H7 (cell line): Measurements from ENCODE around the gene FMNL2. TPM values are rescaled to one million over a fixed set of nuclear protein-coding genes. Genes with fewer than 3 reads are reported as not detected.

ENCODE experiments used
- DNase-seq: peaks from one replicate; pipeline ENCODE4 v3.0.0; 2012
- H3K27me3 ChIP-seq: 2 replicates; pipeline ENCODE4 v1.6.0; 2011; ENCODE audit warnings: mild to moderate bottlenecking, low read length; ENCODE audit not compliant: control insufficient read depth, insufficient read depth
- H3K36me3 ChIP-seq: replicated peaks from 2 replicates; pipeline ENCODE4 v1.5.1; 2011; ENCODE audit warnings: low read length; ENCODE audit not compliant: control insufficient read depth, insufficient read depth
- H3K4me3 ChIP-seq: 2 replicates; pipeline ENCODE4 v1.5.1; 2011; ENCODE audit warnings: low read depth, mild to moderate bottlenecking, control low read depth, low read length, moderate library complexity; ENCODE audit not compliant: insufficient read depth
- total RNA-seq: library from RNA; depleted of rRNA; stranded (reverse); fragments of >200 nt; shearing (Covaris generic); gene quantifications from 2 replicates; pipeline ENCODE4 v1.2.3, GENCODE V29; 2014

The FMNL2 gene
- total RNA-seq, 1 experiment from 2014 or later = 20.0 TPM

GRCh38 chr2:152410165-152410597, 75.2 kb downstream of the FMNL2 start:
- Histone ChIP-seq H3K36me3 (no peaks in the 10 kb centered on the region), H3K27me3 (no peaks in the 10 kb centered on the region), H3K4me3 (no peak overlapping the region)
- no peak for DNase-seq

GRCh38 chr2:152411154-152411553, 76.2 kb downstream of the FMNL2 start:
- DNase-seq = no peak
- Histone ChIP-seq H3K4me3 (no peak overlapping the region), H3K36me3 (no peaks in the 10 kb centered on the region), H3K27me3 (no peaks in the 10 kb centered on the region)

GRCh38 chr2:152413228-152414030, 78.5 kb downstream of the FMNL2 start:
- Histone ChIP-seq H3K27me3 (no peaks in the 10 kb centered on the region), H3K4me3 (no peak overlapping the region), H3K36me3 (no peaks in the 10 kb centered on the region)
- DNase-seq = no peak

- no peak overlapping the region for H3K4me3 ChIP-seq
- no peak for DNase-seq
- no peaks in the 10 kb centered on the region for H3K27me3 ChIP-seq
- H3K36me3 ChIP-seq = no peaks in the 10 kb centered on the region
Observed at GRCh38 chr2:152415231-152415642, 80.3 kb downstream of the FMNL2 start.

GRCh38 chr2:152415796-152416195, 80.8 kb downstream of the FMNL2 start:
- Histone ChIP-seq H3K4me3 (no peak overlapping the region), H3K27me3 (no peaks in the 10 kb centered on the region), H3K36me3 (no peaks in the 10 kb centered on the region; the same call in 1 of the 2 replicates)
- no peak for DNase-seq

GRCh38 chr2:152418688-152419087, 83.7 kb downstream of the FMNL2 start:
- H3K27me3 ChIP-seq = no peaks in the 10 kb centered on the region
- H3K4me3 ChIP-seq = no peak overlapping the region
- no peaks in the 10 kb centered on the region; the same call in 1 of the 2 replicates for H3K36me3 ChIP-seq
- no peak for DNase-seq

- no peak for DNase-seq
- Histone ChIP-seq H3K4me3 (no peak overlapping the region), H3K27me3 (no peaks in the 10 kb centered on the region), H3K36me3 (no peaks in the 10 kb centered on the region; the same call in 1 of the 2 replicates)
Observed at GRCh38 chr2:152419944-152420343, 85.0 kb downstream of the FMNL2 start.

GRCh38 chr2:152420363-152420762, 85.4 kb downstream of the FMNL2 start:
- Histone ChIP-seq H3K36me3 (no peaks in the 10 kb centered on the region; the same call in 1 of the 2 replicates), H3K4me3 (no peak overlapping the region), H3K27me3 (no peaks in the 10 kb centered on the region)
- no peak for DNase-seq

GRCh38 chr2:152420936-152421335, 86.0 kb downstream of the FMNL2 start:
- DNase-seq = no peak
- Histone ChIP-seq H3K36me3 (no peaks in the 10 kb centered on the region; the same call in 1 of the 2 replicates), H3K4me3 (no peak overlapping the region), H3K27me3 (no peaks in the 10 kb centered on the region)

- Histone ChIP-seq H3K36me3 (no peaks in the 10 kb centered on the region; the same call in 1 of the 2 replicates), H3K27me3 (no peaks in the 10 kb centered on the region), H3K4me3 (no peak overlapping the region)
- no peak for DNase-seq
Observed at GRCh38 chr2:152421521-152422370, 86.8 kb downstream of the FMNL2 start.

GRCh38 chr2:152423684-152424083, 88.7 kb downstream of the FMNL2 start:
- no peak overlapping the region for H3K4me3 ChIP-seq
- H3K27me3 ChIP-seq = no peaks in the 10 kb centered on the region
- no peaks in the 10 kb centered on the region; the same call in 1 of the 2 replicates for H3K36me3 ChIP-seq
- no peak for DNase-seq

GRCh38 chr2:152425765-152426727, 91.1 kb downstream of the FMNL2 start:
- no peak for DNase-seq

GRCh38 chr2:152426801-152427200, 91.8 kb downstream of the FMNL2 start:
- no peak overlapping the region for H3K4me3 ChIP-seq
- no peaks in the 10 kb centered on the region for H3K27me3 ChIP-seq
- no peak for DNase-seq
- H3K36me3 ChIP-seq = no peaks in the 10 kb centered on the region

More at GRCh38 chr2:152425765-152426727, 91.1 kb downstream of the FMNL2 start:
- Histone ChIP-seq H3K36me3 (no peaks in the 10 kb centered on the region), H3K27me3 (no peaks in the 10 kb centered on the region), H3K4me3 (no peak overlapping the region)

- H3K4me3 ChIP-seq = no peak overlapping the region
- no peaks in the 10 kb centered on the region for H3K36me3 ChIP-seq
- no peak for DNase-seq
- no peaks in the 10 kb centered on the region for H3K27me3 ChIP-seq
Observed at GRCh38 chr2:152427902-152428301, 92.9 kb downstream of the FMNL2 start.
